Panc1 (cell line): ENCODE measurements around the gene CCNL2. TPM values are rescaled to one million over a fixed set of nuclear protein-coding genes. Genes with fewer than 3 reads are reported as not detected.

Experiments
- ATAC-seq: fragments of 200-7000 bp; cut with Tn5 transposase; 2 replicates; pipeline ENCODE4 v1.9.1; 2020; ENCODE audit warnings: mild to moderate bottlenecking, moderate library complexity
- BruUV-seq: library from RNA; stranded (reverse); fragments of 400-500 nt; replicated peaks from 2 replicates; lab custom pipeline; 2021; lab: Mats Ljungman, UMichigan
- CTCF ChIA-PET: fragments of 300-600 bp; sonication (Branson Sonifier 250); formaldehyde crosslinking; loops from one replicate; lab custom pipeline; 2022; ENCODE audit warnings: antibody characterized with exemption; lab: Charles Lee
- POLR2A ChIA-PET: fragments of 300-600 bp; sonication (Branson Sonifier 250); formaldehyde crosslinking; loops from one replicate; lab custom pipeline; 2022; ENCODE audit warnings: antibody characterized with exemption; lab: Charles Lee
- DNase-seq: peaks from one replicate; pipeline ENCODE4 v3.0.0-alpha.2; 2010; ENCODE audit warnings: low read depth, low spot score
- H3K27ac ChIP-seq: 2 replicates; pipeline ENCODE4 v1.5.1; 2011; ENCODE audit warnings: mild to moderate bottlenecking, low read length, inconsistent platforms
- H3K27me3 ChIP-seq: fragments of 200-500 bp; sonication (Bioruptor generic); 2 replicates; pipeline ENCODE4 v1.6.0; 2014; ENCODE audit warnings: low read length, inconsistent platforms; ENCODE audit not compliant: control insufficient read depth, insufficient read depth
- H3K36me3 ChIP-seq: fragments of 200-500 bp; sonication (Bioruptor generic); 2 replicates; pipeline ENCODE4 v1.5.1; 2014; ENCODE audit warnings: inconsistent platforms, mild to moderate bottlenecking, low read length, moderate library complexity; ENCODE audit not compliant: control insufficient read depth, insufficient read depth
- H3K4me1 ChIP-seq: 2 replicates; pipeline ENCODE4 v1.5.1; 2011; ENCODE audit warnings: inconsistent platforms, mild to moderate bottlenecking, low read length, moderate library complexity; ENCODE audit not compliant: control insufficient read depth, insufficient read depth
- H3K4me3 ChIP-seq, 2 experiments: 2 replicates each; pipeline ENCODE4 v1.5.1; 2011 to 2012; ENCODE audit warnings: low read depth in 2 of 2, low read length in 2 of 2, mild to moderate bottlenecking in 2 of 2, inconsistent platforms in 1 of 2, moderate library complexity in 1 of 2
- H3K9me3 ChIP-seq: fragments of 200-500 bp; sonication (Bioruptor generic); 2 replicates; pipeline ENCODE4 v1.5.1; 2014; ENCODE audit warnings: low read depth, mild to moderate bottlenecking, inconsistent platforms, low read length, moderate library complexity; ENCODE audit not compliant: control insufficient read depth, insufficient read depth
- CTCF ChIP-seq: fragments of 450-650 bp; IDR thresholded peaks from 2 replicates; pipeline ENCODE4 v1.5.1; 2017; ENCODE audit warnings: mild to moderate bottlenecking
- POLR2AphosphoS5 ChIP-seq: IDR thresholded peaks from 2 replicates; pipeline ENCODE4 v1.6.1; 2012; ENCODE audit warnings: mild to moderate bottlenecking, low read depth, low read length, moderate library complexity
- REST ChIP-seq, 2 experiments: IDR thresholded peaks; 2 replicates each; pipeline ENCODE4 v1.6.1; 2011 to 2012; ENCODE audit warnings: low read depth in 2 of 2, control low read depth in 1 of 2, low read length in 1 of 2, mild to moderate bottlenecking in 1 of 2, moderate library complexity in 1 of 2; ENCODE audit not compliant: insufficient read depth in 1 of 2
- SIN3A ChIP-seq: IDR thresholded peaks from 2 replicates; pipeline ENCODE4 v1.6.1; 2012; ENCODE audit warnings: low read depth, mild to moderate bottlenecking, low read length, moderate library complexity, borderline replicate concordance; ENCODE audit not compliant: insufficient read depth
- TCF7L2 ChIP-seq: IDR thresholded peaks from 2 replicates; pipeline ENCODE4 v1.6.1; 2011; ENCODE audit warnings: mild to moderate bottlenecking, low read depth, low read length, inconsistent platforms
- in situ Hi-C: cut with HindIII; loops from 2 replicates; pipeline ENCODE4 v1.10.0; 2016; ENCODE audit warnings: low sequenced_read_pairs, low pct_unique_long_range_greater_than_20kb
- intact Hi-C: fragments of 100-400 bp; cut with micrococcal nuclease; formaldehyde crosslinking; loops from one replicate; pipeline ENCODE4 v1.10.0; 2022; ENCODE audit not compliant: unreplicated experiment
- total RNA-seq: library from RNA; stranded (reverse); gene quantifications from one replicate; pipeline ENCODE4 v1.2.1, GENCODE V29; 2021; ENCODE audit not compliant: unreplicated experiment

CCNL2 gene
- total RNA-seq, 1 experiment from 2014 or later: 297 TPM

- Histone ChIP-seq H3K4me3 (no peak overlapping the region), H3K27ac (no peak overlapping the region), H3K4me1 (no peaks in the 10 kb centered on the region), H3K36me3 (peaks cover 38% of the 10 kb centered on the region), H3K9me3 (no peaks in the 10 kb centered on the region), H3K27me3 (no peaks in the 10 kb centered on the region)
- no TSS peak for BruUV-seq
- intact Hi-C loops (no loop called here), in situ Hi-C loops (no loop called here)
- no peak for DNase-seq
- ChIA-PET POLR2A (interaction anchor here (0.7 kb wide), 1 partner anchor 14 kb away, joined by 8 read pairs; no protein-coding TSS in a partner anchor), CTCF (no interaction called here)
- TF ChIP-seq CTCF: no peak
- no peak for TF ChIP-seq SIN3A
- TF ChIP-seq TCF7L2: no peak
- no peak for TF ChIP-seq POLR2AphosphoS5
- no peak for TF ChIP-seq REST (IDR thresholded peaks at IDR 0.05; ENCODE audit: insufficient read depth in 1 of 2, low read depth in 2 of 2, low read length in 1 of 2)
- no peak for ATAC-seq
Measured at GRCh38 chr1:1388078-1388472, 11.1 kb downstream of the CCNL2 start.

GRCh38 chr1:1387098-1388077, 11.7 kb downstream of the CCNL2 start:
- Histone ChIP-seq H3K27me3 (no peaks in the 10 kb centered on the region), H3K4me3 (no peak overlapping the region), H3K36me3 (peaks cover 33% of the 10 kb centered on the region), H3K4me1 (no peaks in the 10 kb centered on the region), H3K27ac (no peak overlapping the region), H3K9me3 (no peaks in the 10 kb centered on the region)
- BruUV-seq: no TSS peak
- ATAC-seq: no peak
- TF ChIP-seq CTCF (no peak), POLR2AphosphoS5 (no peak), REST (IDR thresholded peaks at IDR 0.05; ENCODE audit: insufficient read depth in 1 of 2, low read depth in 2 of 2, low read length in 1 of 2) (no peak)
- CTCF ChIA-PET: no interaction called here
- intact Hi-C loops: no loop called here
- no peak for DNase-seq
- in situ Hi-C loops: no loop called here
- POLR2A ChIA-PET: no interaction called here
